Occipital lobe (tissue), 2 donors: ENCODE measurements around the gene SSH2. TPM values are rescaled to one million over a fixed set of nuclear protein-coding genes. Genes with fewer than 3 reads are reported as not detected.
"Not testable (repeated sequence)": the region's sequence is repeated elsewhere in the genome, so short reads cannot be mapped to it uniquely, and the experiment has no call there.

Experiments
- DNase-seq: peaks from one replicate; lab custom pipeline; 2025; lab: John Stamatoyannopoulos, UW
- total RNA-seq: library from RNA; depleted of rRNA; stranded (reverse); fragments of >200 nt; gene quantifications from one replicate; pipeline ENCODE4 v1.2.3, GENCODE V29; 2014

SSH2 gene
- total RNA-seq, 1 donor from 2014 or later: 19.8 TPM

GRCh38 chr17:29740017-29740416 is 190.0 kb downstream of the SSH2 start:
- no peak for DNase-seq

GRCh38 chr17:29734640-29735039 is 195.4 kb downstream of the SSH2 start:
- DNase-seq: no peak

- DNase-seq: no peak
Observed at GRCh38 chr17:29733166-29733565, 196.9 kb downstream of the SSH2 start.

DNA sequence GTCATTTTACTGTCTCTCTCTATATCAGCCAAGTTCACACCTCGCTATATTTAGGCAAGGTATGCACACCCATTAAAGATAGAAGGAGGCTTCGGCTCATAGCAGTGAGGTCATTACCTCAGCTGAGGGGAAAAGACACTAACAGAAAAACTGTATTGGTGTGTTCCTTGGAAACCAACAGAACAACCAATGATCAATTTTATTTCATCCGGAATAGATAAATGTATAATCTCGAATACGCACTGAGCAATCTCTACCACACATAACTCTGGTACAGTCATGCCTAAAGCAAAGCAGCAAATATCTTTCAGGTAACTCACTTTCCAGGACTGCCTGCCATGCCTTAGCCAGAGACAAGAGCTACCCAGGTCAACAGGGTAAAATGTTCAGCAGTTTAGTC is 197.4 kb downstream of the SSH2 start:
- no peak for DNase-seq

GRCh38 chr17:29732209-29732608 is 197.8 kb downstream of the SSH2 start:
- no peak for DNase-seq

GRCh38 chr17:29731589-29731929 is 198.5 kb downstream of the SSH2 start:
- no peak for DNase-seq

DNA sequence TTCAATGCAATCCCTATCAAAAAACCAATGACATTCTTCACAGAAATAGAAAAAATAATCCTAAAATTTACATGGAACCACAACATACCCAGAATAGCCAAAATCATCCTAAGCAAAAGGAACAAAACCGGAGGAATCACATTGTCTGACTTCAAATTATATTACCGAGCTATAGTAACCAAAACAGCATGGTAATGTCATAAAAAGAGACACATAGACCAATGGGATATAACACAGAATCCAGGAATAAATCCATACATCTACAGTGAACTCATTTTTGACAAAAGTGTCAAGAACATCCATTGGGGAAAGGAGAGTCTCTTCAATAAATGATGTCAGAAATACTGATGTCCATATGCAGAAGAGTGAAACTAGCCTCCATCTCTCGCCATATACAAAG is 201.5 kb downstream of the SSH2 start:
- DNase-seq: no peak

- DNase-seq: no peak
Observed at GRCh38 chr17:29726715-29727252, 203.2 kb downstream of the SSH2 start.

GRCh38 chr17:29725408-29725807 is 204.6 kb downstream of the SSH2 start:
- DNase-seq: not testable (repeated sequence)

GRCh38 chr17:29723278-29724047 is 206.6 kb downstream of the SSH2 start:
- no peak for DNase-seq

DNA sequence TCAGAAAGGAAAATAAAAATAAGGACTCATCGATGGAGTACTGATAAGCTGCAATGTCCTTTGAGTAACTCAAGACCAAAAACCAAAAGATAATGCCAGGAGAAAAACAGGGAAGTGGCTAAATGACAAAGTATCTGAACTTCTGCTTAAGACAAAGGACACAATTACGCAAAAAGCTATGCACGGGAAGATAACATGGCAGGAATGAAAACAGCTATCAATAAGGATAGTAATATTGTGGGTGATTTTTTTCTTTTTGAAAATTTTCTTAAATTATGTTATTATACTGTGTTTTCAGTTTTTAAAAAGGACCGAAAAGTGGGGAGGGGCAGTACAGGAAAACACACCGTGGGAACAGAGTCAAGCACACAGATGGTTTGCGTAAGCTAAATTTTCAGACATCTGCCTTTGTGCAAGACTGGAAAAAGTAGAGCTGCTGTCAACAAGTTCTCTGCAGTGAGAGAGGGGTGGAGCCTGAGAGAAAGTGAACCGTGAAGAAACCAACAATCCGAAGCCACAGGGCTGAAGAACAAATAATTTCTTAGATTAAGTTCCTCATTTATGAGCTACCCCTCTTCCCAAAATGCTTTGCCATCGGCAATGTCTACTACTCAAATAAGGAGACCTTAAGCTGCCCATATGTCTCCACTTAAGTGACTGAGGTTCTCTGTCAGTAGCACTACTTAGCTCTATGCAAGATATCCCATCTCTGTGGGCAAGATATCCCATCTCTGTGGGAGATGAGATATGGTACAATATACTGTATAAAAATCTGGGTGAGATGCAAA is 207.4 kb downstream of the SSH2 start:
- DNase-seq: no peak

DNA sequence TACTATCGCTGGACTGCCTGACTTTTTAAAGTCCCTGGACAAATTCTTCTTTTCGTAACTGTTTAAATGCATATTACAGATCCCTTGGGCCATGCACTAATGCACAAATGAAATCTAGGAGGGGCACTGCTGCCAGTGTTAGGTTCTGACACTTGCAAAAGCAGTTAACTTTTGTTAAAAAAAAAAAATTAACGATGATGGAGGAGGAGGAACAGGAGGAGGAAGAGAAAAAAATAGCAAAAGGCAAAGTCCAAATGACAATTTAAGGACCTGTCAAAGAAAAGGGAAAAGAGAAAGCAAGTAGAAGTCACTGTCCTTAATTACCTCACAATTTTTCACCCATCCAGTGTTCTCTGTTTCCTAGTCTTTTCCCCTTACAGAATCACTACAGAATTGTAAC is 209.5 kb downstream of the SSH2 start:
- DNase-seq: no peak

GRCh38 chr17:29719469-29719868 is 210.6 kb downstream of the SSH2 start:
- DNase-seq: no peak

GRCh38 chr17:29718446-29719039 is 211.5 kb downstream of the SSH2 start:
- no peak for DNase-seq

DNA sequence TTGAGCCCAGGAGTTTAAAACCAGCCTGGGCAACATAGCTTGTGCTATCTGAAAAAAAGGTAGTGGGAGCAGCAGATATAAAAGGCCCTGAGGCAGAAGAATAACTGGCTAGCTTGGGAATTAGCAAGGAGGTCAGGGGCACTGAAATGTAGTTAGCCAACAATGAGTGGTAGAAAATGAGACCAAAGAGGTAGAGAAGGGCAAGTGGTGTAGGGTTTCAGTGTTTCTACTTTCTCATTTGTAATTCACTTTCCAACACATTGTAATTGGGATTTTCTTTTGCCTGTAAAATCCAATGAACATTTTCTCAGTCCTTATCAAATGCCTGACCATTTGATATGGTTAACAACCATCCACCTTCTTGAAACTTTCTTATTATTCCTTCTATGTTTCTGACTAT is 212.2 kb downstream of the SSH2 start:
- DNase-seq: no peak

- DNase-seq: no peak
Observed at GRCh38 chr17:29716566-29716965, 213.5 kb downstream of the SSH2 start.

DNA sequence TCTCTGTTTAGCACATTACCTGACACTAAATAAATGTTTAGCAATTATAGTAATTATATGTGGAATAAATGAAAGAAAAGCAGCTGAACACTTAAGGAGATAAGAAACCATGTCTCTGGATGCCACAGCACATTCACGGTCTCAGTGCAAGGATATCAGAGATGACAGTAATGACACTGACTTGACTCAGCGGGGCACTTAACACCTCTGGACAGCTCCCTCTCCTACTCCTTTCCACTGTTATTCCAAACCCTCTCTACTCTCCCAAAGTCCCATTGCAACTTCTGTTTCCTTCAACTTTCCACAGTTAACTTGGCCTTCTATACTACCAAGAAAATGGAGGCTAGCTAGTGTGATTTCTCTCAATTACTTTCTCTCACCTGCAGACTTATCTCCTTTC is 214.3 kb downstream of the SSH2 start:
- DNase-seq: no peak

DNA sequence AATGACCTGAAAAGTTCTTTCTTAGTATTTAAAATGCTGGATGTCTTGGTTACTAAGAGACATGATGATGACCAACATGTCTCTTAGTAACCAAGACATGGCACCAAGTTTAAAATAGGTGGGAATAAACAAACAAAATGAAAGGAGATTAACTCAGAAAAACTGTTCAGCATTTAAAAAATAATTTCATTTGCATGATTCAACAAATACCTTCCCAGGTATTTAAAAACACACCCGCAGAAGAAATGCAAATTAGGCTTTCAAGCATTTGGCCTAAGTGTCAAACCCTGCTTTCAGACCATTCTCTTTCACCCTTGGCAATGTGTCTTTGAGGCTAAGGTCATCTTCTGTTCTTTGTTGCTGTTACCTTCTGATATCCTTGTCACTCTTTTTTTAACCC is 215.9 kb downstream of the SSH2 start:
- DNase-seq: no peak

DNA sequence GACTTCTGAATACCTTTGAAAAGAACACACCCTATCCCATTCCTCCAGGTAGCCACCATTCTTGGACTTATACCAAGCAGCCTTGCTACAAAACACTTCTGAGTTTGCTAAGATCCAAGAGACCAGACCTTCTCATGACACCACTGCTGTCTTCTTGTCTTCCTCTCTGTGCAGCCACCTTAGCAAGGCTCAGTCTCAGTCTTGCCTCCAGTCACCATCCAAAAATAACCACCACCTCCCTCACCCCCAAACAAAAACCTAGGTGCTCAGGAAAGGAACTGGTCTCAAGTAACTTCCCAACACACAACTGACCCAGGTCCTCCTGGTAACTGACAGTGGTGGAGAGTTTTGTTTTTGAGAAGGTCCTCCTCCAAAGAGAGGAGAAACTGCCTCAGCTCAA is 216.4 kb downstream of the SSH2 start:
- no peak for DNase-seq

DNA sequence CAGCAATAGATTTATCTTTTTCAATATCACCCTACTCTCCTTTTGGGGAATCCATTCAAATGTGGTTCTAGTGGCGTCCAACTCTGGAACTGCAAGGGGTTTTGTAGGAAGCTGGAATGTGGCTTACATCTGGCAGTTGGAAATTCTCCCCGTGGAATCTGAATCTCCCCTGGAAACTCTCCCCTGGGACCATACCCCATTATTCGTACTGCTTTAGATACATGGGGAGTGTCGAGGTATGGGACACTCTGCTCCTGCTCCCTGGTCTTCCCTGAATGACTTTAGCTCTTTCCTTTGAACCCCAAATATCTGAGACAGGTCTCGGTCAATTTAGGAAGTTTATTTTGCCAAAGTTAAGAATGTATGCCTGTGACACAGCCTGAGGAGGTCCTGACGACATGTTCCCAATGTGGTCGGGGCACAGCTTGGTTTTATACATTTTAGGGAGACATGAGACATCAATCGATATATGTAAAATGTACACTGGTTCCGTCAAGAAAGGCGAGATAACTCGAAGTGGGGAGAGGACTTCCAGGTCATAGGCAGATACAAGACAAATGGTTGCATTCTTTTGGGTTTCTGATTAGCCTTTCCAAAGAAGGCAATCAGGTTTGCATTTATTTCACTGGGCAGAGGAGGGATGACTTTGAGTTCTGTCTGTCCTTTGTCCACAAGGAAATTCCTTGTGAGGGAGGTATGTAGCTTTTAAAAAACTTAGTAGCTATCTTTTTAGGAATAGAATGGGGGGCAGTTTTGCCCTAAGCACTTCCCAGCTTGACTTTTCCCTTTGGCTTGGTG is 218.2 kb downstream of the SSH2 start:
- no peak for DNase-seq

DNA sequence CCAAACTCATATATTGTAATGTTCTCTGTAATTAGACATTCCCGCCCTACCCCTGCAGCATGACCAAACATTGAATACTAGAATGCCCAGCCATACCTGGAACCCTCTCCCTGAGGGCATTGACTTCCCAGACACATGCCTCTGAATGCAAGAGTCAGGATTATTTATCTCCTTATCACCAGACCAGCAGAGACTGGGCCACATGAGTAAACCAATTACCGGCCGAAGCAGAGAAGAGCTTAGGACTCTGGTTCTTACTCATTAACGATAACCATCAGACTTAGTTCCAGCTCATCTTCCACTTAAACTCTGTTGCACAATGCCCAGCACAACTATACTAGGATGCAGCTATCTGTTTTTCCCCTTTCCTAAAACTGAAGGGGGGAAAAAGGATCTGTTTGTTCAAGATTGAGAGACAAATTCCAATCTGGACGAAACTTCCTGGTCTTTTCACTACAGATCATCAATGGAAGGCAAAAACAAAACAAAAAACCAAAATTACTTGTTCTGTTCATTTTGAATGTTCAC is 219.1 kb downstream of the SSH2 start:
- no peak for DNase-seq
